ENCODE data around the gene TRERF1.

DNA sequence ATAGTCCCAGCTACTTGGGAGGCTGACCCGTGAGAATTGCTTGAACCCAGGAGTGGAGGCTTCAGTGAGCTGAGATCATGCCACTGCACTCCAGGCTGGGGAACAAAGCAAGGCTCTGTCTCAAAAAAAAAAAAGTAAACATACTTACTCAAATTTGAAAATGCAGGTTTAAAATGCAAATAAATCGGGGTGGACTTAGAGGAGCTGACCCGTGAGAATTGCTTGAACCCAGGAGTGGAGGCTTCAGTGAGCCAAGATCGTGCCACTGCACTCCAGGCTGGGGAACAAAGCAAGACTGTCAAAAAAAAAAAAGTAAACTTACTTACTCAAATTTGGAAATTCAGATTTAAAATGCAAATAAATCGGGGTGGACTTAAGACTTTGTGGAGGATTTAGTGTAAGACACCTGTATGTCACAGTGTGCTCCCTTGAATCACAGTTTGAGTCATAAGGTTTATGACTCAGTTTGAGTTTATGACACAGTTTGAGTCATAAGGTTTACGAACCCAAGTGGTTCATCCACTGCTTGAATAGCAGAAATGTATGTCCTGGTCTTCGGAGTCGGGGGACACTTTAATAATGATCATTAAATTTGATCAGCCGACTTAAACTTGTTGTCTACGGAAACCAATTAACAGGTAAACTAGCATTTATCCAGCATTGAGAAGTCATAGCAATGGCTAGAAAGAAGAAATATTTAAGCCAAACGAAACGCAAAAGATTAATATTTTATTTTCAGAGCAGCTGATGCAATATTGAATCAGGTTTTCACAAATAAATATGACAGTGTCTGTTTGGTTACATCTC, 227.3 kb downstream of the TRERF1 start:
- TF ChIP-seq, protein P1, sequence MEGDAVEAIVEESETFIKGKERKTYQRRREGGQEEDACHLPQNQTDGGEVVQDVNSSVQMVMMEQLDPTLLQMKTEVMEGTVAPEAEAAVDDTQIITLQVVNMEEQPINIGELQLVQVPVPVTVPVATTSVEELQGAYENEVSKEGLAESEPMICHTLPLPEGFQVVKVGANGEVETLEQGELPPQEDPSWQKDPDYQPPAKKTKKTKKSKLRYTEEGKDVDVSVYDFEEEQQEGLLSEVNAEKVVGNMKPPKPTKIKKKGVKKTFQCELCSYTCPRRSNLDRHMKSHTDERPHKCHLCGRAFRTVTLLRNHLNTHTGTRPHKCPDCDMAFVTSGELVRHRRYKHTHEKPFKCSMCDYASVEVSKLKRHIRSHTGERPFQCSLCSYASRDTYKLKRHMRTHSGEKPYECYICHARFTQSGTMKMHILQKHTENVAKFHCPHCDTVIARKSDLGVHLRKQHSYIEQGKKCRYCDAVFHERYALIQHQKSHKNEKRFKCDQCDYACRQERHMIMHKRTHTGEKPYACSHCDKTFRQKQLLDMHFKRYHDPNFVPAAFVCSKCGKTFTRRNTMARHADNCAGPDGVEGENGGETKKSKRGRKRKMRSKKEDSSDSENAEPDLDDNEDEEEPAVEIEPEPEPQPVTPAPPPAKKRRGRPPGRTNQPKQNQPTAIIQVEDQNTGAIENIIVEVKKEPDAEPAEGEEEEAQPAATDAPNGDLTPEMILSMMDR (IDR thresholded peaks at IDR 0.05 in 4 of 5, conservative IDR thresholded peaks at IDR 0.05 in 1 of 5) = no peak
- TF ChIP-seq POLR2A (IDR thresholded peaks at IDR 0.05) = no peak

All from gastrocnemius medialis (tissue), 4 donors.